IMR-90 (cell line): ENCODE data around the gene GIT2. TPM values are rescaled to one million over a fixed set of nuclear protein-coding genes. Genes with fewer than 3 reads are reported as not detected.

Experiments
- ATAC-seq: fragments of 200-7000 bp; cut with Tn5 transposase; 2 replicates; pipeline ENCODE4 v1.9.1; 2020; ENCODE audit warnings: low read depth, mild to moderate bottlenecking, moderate library complexity
- BruUV-seq: library from RNA; stranded (reverse); fragments of 400-500 nt; replicated peaks from 2 replicates; lab custom pipeline; 2021; lab: Mats Ljungman, UMichigan
- CTCF ChIA-PET: fragments of 300-600 bp; formaldehyde crosslinking; extraction: SDS; loops from one replicate; lab custom pipeline; 2021; ENCODE audit warnings: antibody characterized with exemption; lab: Yijun Ruan, JAX
- POLR2A ChIA-PET: fragments of 300-600 bp; sonication (Branson Sonifier 250); formaldehyde crosslinking; loops from one replicate; lab custom pipeline; 2022; ENCODE audit warnings: antibody characterized with exemption; ENCODE audit not compliant: unreplicated experiment; lab: Charles Lee
- DNase-seq: peaks from one replicate; pipeline ENCODE4 v3.0.0; 2013
- H2AFZ ChIP-seq: replicated peaks from 2 replicates; pipeline ENCODE3; 2013; ENCODE audit warnings: low read length, mild to moderate bottlenecking; ENCODE audit not compliant: poor library complexity
- H2AK5ac ChIP-seq: 2 replicates; pipeline ENCODE4 v1.6.1; 2013; ENCODE audit warnings: low read depth, low read length, inconsistent platforms
- H2AK9ac ChIP-seq: replicated peaks from 2 replicates; pipeline ENCODE3; 2013; ENCODE audit warnings: mild to moderate bottlenecking, low read depth, low read length, moderate library complexity; ENCODE audit not compliant: poor library complexity
- H2BK120ac ChIP-seq: 2 replicates; pipeline ENCODE4 v1.6.1; 2013; ENCODE audit warnings: low read depth, low read length, inconsistent platforms
- H2BK15ac ChIP-seq: 3 replicates; pipeline ENCODE4 v1.6.1; 2013; ENCODE audit warnings: low read depth, low read length, inconsistent platforms
- H2BK20ac ChIP-seq: 2 replicates; pipeline ENCODE4 v1.6.1; 2013; ENCODE audit warnings: low read depth, mild to moderate bottlenecking, inconsistent platforms, low read length, moderate library complexity
- H2BK5ac ChIP-seq: 2 replicates; pipeline ENCODE4 v1.6.1; 2013; ENCODE audit warnings: mild to moderate bottlenecking, low read depth, low read length, inconsistent platforms; ENCODE audit not compliant: poor library complexity, severe bottlenecking
- H3K14ac ChIP-seq: replicated peaks from 2 replicates; pipeline ENCODE4 v1.6.1; 2013; ENCODE audit warnings: low read depth, low read length, inconsistent platforms
- H3K18ac ChIP-seq: 2 replicates; pipeline ENCODE4 v1.6.1; 2013; ENCODE audit warnings: low read depth, low read length, control low read depth
- H3K23ac ChIP-seq: 2 replicates; pipeline ENCODE4 v1.6.1; 2013; ENCODE audit warnings: low read depth, low read length, inconsistent platforms
- H3K27ac ChIP-seq: 2 replicates; pipeline ENCODE4 v1.5.1; 2013; ENCODE audit warnings: mild to moderate bottlenecking, control low read depth, low read length; ENCODE audit not compliant: insufficient read depth
- H3K27me3 ChIP-seq: 2 replicates; pipeline ENCODE4 v1.6.1; 2013; ENCODE audit warnings: low read length; ENCODE audit not compliant: control insufficient read depth, insufficient read depth
- H3K36me3 ChIP-seq: 2 replicates; pipeline ENCODE4 v1.6.1; 2013; ENCODE audit warnings: low read length, mixed read lengths; ENCODE audit not compliant: control insufficient read depth, insufficient read depth
- H3K4ac ChIP-seq: 2 replicates; pipeline ENCODE4 v1.6.1; 2013; ENCODE audit warnings: low read depth, low read length, inconsistent platforms
- H3K4me1 ChIP-seq: 2 replicates; pipeline ENCODE4 v1.6.1; 2013; ENCODE audit warnings: low read length, mixed read lengths; ENCODE audit not compliant: control insufficient read depth, insufficient read depth
- H3K4me2 ChIP-seq: 2 replicates; pipeline ENCODE4 v1.6.1; 2013; ENCODE audit warnings: low read depth, mild to moderate bottlenecking, control low read depth, low read length, moderate library complexity
- H3K4me3 ChIP-seq: 2 replicates; pipeline ENCODE4 v1.5.1; 2013; ENCODE audit warnings: low read depth, mild to moderate bottlenecking, control low read depth, low read length, moderate library complexity; ENCODE audit not compliant: insufficient read depth
- H3K56ac ChIP-seq: 2 replicates; pipeline ENCODE4 v1.6.1; 2013; ENCODE audit warnings: low read length, inconsistent platforms; ENCODE audit not compliant: insufficient read depth; ENCODE audit errors: extremely low read depth
- H3K79me1 ChIP-seq, 2 experiments: 2 replicates each; pipeline ENCODE4 v1.6.1; 2013; ENCODE audit warnings: low read length in 2 of 2, inconsistent platforms in 1 of 2, low read depth in 1 of 2
- H3K9ac ChIP-seq: 2 replicates; pipeline ENCODE4 v1.6.1; 2013; ENCODE audit warnings: low read depth, low read length, control low read depth
- H3K9me1 ChIP-seq: 2 replicates; pipeline ENCODE4 v1.6.1; 2013; ENCODE audit warnings: low read length, inconsistent platforms; ENCODE audit not compliant: insufficient read depth
- H3K9me3 ChIP-seq: 2 replicates; pipeline ENCODE4 v1.6.1; 2013; ENCODE audit warnings: low read length; ENCODE audit not compliant: control insufficient read depth, insufficient read depth
- H4K20me1 ChIP-seq: 2 replicates; pipeline ENCODE4 v1.6.1; 2013; ENCODE audit warnings: low read length, inconsistent platforms; ENCODE audit not compliant: insufficient read depth
- H4K5ac ChIP-seq: 2 replicates; pipeline ENCODE4 v1.6.1; 2013; ENCODE audit warnings: mild to moderate bottlenecking, low read depth, low read length, control low read depth
- H4K8ac ChIP-seq, 2 experiments: 2 replicates each; pipeline ENCODE4 v1.6.1; 2013; ENCODE audit warnings: low read depth in 2 of 2, low read length in 2 of 2, control low read depth in 1 of 2, inconsistent platforms in 1 of 2
- H4K91ac ChIP-seq: 2 replicates; pipeline ENCODE4 v1.6.1; 2013; ENCODE audit warnings: low read depth, low read length, inconsistent platforms; ENCODE audit not compliant: insufficient read depth
- CEBPB ChIP-seq: IDR thresholded peaks from 2 replicates; pipeline ENCODE4 v1.6.1; 2012; ENCODE audit warnings: low read depth, low read length, improper control_type of control experiment
- CHD1 ChIP-seq: IDR thresholded peaks from 2 replicates; pipeline ENCODE4 v1.6.1; 2012; ENCODE audit warnings: low read depth, low read length, improper control_type of control experiment
- CTCF ChIP-seq: conservative IDR thresholded peaks from 2 replicates; pipeline ENCODE4 v1.5.1; 2012; ENCODE audit warnings: mild to moderate bottlenecking, low read depth, low read length, improper control_type of control experiment
- ELK1 ChIP-seq: fragments of 150-350 bp; IDR thresholded peaks from 2 replicates; pipeline ENCODE4 v1.6.1; 2016; ENCODE audit warnings: low read depth, mild to moderate bottlenecking, low read length, moderate library complexity, borderline replicate concordance
- FOS ChIP-seq: fragments of 150-350 bp; IDR thresholded peaks from 2 replicates; pipeline ENCODE4 v1.6.1; 2016; ENCODE audit warnings: low read depth, low read length
- MAFK ChIP-seq: IDR thresholded peaks from 2 replicates; pipeline ENCODE4 v1.6.1; 2012; ENCODE audit warnings: low read depth, low read length, improper control_type of control experiment
- MAZ ChIP-seq: IDR thresholded peaks from 2 replicates; pipeline ENCODE4 v1.6.1; 2012; ENCODE audit warnings: low read depth, mild to moderate bottlenecking, low read length, improper control_type of control experiment, moderate library complexity, borderline replicate concordance
- MXI1 ChIP-seq: IDR thresholded peaks from 2 replicates; pipeline ENCODE4 v1.6.1; 2012; ENCODE audit warnings: low read depth, mild to moderate bottlenecking, low read length, moderate library complexity, borderline replicate concordance
- NFE2L2 ChIP-seq: fragments of 150-350 bp; IDR thresholded peaks from 2 replicates; pipeline ENCODE4 v1.6.1; 2016; ENCODE audit warnings: low read depth, mild to moderate bottlenecking, low read length
- POLR2A ChIP-seq: IDR thresholded peaks from 2 replicates; pipeline ENCODE4 v1.6.1; 2012; ENCODE audit warnings: mild to moderate bottlenecking, low read depth, low read length
- RAD21 ChIP-seq: IDR thresholded peaks from 2 replicates; pipeline ENCODE4 v1.6.1; 2012; ENCODE audit warnings: low read length, improper control_type of control experiment
- RCOR1 ChIP-seq: IDR thresholded peaks from 2 replicates; pipeline ENCODE4 v1.6.1; 2012; ENCODE audit warnings: mild to moderate bottlenecking, low read length, improper control_type of control experiment; ENCODE audit not compliant: insufficient replicate concordance
- RFX5 ChIP-seq: IDR thresholded peaks from 2 replicates; pipeline ENCODE4 v1.8.0; 2012; ENCODE audit warnings: low read depth, mild to moderate bottlenecking, low read length, moderate library complexity
- SMC3 ChIP-seq: fragments of 150-350 bp; IDR thresholded peaks from 2 replicates; pipeline ENCODE4 v1.6.1; 2016; ENCODE audit warnings: low read depth, mild to moderate bottlenecking, antibody characterized with exemption, low read length, moderate library complexity
- WGBS, 2 experiments: methylation state at CpG; one replicate each; pipeline versions ENCODE4 v1.1.5 to v1.1.7; 2013; ENCODE audit warnings: missing lambda C conversion rate in 2 of 2; ENCODE audit not compliant: insufficient read length in 1 of 2; ENCODE audit errors: extremely low coverage in 2 of 2; 5-methylcytosine and 5-hydroxymethylcytosine counted together
- dilution Hi-C: fragments of 300-500 bp; cut with HindIII; formaldehyde crosslinking; loops from one replicate; pipeline ENCODE4 v1.14.3; 2018; ENCODE audit warnings: low sequenced_read_pairs; ENCODE audit not compliant: unreplicated experiment
- in situ Hi-C: fragments of 300-500 bp; cut with MboI; formaldehyde crosslinking; loops from 3 replicates; pipeline ENCODE4 v1.14.3; 2019; ENCODE audit warnings: low sequenced_read_pairs, inconsistent platforms, mixed read lengths
- intact Hi-C: fragments of 100-400 bp; cut with micrococcal nuclease; formaldehyde crosslinking; loops from 2 replicates; pipeline ENCODE4 v1.10.0; 2022
- polyA plus RNA-seq, 3 experiments: library from polyadenylated mRNA; depleted of rRNA; stranded (reverse); fragments of >200 nt; gene quantifications; 2 replicates each; pipeline ENCODE4 v1.2.3, GENCODE V29; 2012; ENCODE audit warnings: low replicate concordance in 1 of 3
- total RNA-seq: library from RNA; depleted of rRNA; stranded (reverse); fragments of >200 nt; gene quantifications from 2 replicates; pipeline ENCODE4 v1.2.3, GENCODE V29; 2012
- TF ChIP-seq, protein P1 (sequence below): fragments of 150-350 bp; IDR thresholded peaks from 2 replicates; pipeline ENCODE4 v1.6.1; 2017; ENCODE audit warnings: mild to moderate bottlenecking, antibody characterized with exemption, low read length, low read depth

Gene GIT2
- total and polyA plus RNA-seq, 2 of the 4 experiments (the other 2 are of a cell fraction) = 48.0 to 71.9 TPM

DNA sequence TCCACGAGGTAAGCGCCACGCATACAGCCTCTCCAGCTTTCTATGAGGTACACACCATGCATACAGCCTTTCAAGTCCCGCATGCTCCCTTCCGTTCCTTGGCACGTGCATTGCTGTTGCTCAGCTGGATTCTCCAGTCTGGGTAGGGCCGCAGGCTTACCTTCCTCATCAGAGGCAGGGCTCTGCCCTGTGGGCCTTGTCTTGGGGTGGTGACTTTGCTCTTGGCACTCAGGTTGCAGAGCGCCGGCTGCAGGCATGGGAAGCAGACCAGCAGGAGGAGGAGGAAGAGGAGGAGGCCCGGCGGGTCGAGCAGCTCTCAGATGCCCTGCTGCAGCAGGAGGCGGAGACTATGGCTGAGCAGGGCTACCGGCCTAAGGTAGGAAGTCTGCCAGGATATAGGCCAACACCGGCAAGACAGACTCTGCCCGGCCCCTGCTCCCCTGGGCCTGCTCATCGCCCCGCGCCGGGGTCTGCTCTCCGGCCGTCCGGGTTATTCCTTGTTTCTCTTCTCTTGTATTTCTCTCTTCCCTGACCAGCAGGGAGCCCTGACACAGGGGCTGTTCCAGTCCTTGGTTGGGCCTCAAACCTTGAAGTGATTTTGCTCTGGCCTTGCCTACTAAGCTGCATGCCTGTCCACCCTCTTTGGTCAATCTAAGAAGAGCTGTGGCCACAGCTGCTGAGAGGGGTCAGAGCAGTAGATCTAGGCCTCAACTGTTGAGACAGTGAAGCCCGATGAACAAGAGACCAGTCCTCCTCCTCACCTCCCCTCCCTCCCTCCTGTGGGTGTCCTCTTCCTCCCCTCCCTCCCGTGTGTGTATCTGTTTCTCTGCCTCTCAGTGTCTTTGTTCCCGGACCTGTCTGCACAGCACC, 80.8 kb downstream of the GIT2 start:
- ChIA-PET POLR2A (no interaction called here), CTCF (no interaction called here)
- no peaks in the 10 kb centered on the region for H3K4me1 ChIP-seq
- in situ Hi-C loops (no loop called here), dilution Hi-C loops (no loop called here), intact Hi-C loops (no loop called here)
- ATAC-seq (no peak), DNase-seq (no peak)
- BruUV-seq = no TSS peak
- no peak overlapping the region for H3K4me3 ChIP-seq
- WGBS, 2 experiments = 90% methylated on average over 15 of the region's 26 CpGs; no CpG with 5 or more reads in 1 of the 2 experiments
- H3K79me1 ChIP-seq = 0 out of 4 replicates have a peak, but pooled peaks cover 0 to 5% of the 10 kb centered on the region in 2 experiments
- H2BK20ac ChIP-seq = no peak overlapping the region
- H3K4ac ChIP-seq = no peak overlapping the region
- no peaks in the 10 kb centered on the region for H4K20me1 ChIP-seq
- no peak overlapping the region for H4K8ac ChIP-seq
- no peak overlapping the region for H4K91ac ChIP-seq
- no peak overlapping the region for H2BK15ac ChIP-seq
- no peaks in the 10 kb centered on the region for H3K9me1 ChIP-seq
- H3K14ac ChIP-seq = no peak overlapping the region
- H3K27me3 ChIP-seq = no peaks in the 10 kb centered on the region
- H4K5ac ChIP-seq = no peak overlapping the region
- H3K36me3 ChIP-seq = peaks cover 52% of the 10 kb centered on the region
- no peak overlapping the region for H3K56ac ChIP-seq
- no peak overlapping the region for H2AK5ac ChIP-seq
- no peak overlapping the region for H2BK5ac ChIP-seq
- no peak overlapping the region for H2AFZ ChIP-seq
- no peak overlapping the region for H3K4me2 ChIP-seq
- H2AK9ac ChIP-seq = no peak overlapping the region
- H3K23ac ChIP-seq = no peak overlapping the region
- no peak overlapping the region for H2BK120ac ChIP-seq
- no peaks in the 10 kb centered on the region for H3K9me3 ChIP-seq
- H3K27ac ChIP-seq = no peak overlapping the region
- no peak overlapping the region for H3K9ac ChIP-seq
- no peak overlapping the region for H3K18ac ChIP-seq
- TF ChIP-seq CHD1 (no peak), NFE2L2 (no peak), MAZ (no peak), RCOR1 (no peak), RFX5 (no peak), MAFK (no peak), CTCF (no peak), CEBPB (no peak), SMC3 (no peak), MXI1 (no peak), ELK1 (no peak), FOS (no peak), POLR2A (no peak), RAD21 (no peak)
- TF ChIP-seq, protein P1, sequence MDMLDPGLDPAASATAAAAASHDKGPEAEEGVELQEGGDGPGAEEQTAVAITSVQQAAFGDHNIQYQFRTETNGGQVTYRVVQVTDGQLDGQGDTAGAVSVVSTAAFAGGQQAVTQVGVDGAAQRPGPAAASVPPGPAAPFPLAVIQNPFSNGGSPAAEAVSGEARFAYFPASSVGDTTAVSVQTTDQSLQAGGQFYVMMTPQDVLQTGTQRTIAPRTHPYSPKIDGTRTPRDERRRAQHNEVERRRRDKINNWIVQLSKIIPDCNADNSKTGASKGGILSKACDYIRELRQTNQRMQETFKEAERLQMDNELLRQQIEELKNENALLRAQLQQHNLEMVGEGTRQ = no peak
